Astrocyte (in vitro differentiated cells and primary cell): Measurements from ENCODE around the gene ZDHHC14.

Experiments used
- EZH2 ChIP-seq: IDR thresholded peaks from 2 replicates; pipeline ENCODE4 v1.6.1; 2012; ENCODE audit warnings: mild to moderate bottlenecking, low read length, inconsistent platforms; ENCODE audit not compliant: insufficient read depth
- TF ChIP-seq, protein P1 (sequence below): IDR thresholded peaks from 2 replicates; pipeline ENCODE4 v1.5.1; 2011; ENCODE audit warnings: low read depth, mild to moderate bottlenecking, inconsistent platforms, low read length, moderate library complexity; ENCODE audit not compliant: insufficient read depth

DNA sequence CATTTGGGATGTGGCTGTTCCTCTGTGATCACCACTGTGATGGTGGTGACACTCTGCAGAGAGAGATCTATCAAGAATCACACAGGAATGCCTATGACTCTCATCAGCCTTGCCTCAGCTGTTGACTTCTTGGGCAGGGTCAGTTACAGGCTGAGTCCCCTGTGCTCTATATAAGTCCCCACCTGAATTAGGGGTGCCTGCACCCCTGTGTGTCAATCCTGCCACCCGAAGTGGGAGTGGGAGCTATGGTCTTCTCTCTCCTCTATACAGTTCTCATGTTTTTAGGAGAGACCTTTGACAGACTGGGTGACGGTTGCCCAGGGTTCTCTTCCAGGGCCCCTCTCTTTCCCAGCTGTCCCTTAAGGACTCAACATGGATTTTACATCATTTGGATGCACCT lies 173.8 kb downstream of the ZDHHC14 start:
- TF ChIP-seq, protein P1, sequence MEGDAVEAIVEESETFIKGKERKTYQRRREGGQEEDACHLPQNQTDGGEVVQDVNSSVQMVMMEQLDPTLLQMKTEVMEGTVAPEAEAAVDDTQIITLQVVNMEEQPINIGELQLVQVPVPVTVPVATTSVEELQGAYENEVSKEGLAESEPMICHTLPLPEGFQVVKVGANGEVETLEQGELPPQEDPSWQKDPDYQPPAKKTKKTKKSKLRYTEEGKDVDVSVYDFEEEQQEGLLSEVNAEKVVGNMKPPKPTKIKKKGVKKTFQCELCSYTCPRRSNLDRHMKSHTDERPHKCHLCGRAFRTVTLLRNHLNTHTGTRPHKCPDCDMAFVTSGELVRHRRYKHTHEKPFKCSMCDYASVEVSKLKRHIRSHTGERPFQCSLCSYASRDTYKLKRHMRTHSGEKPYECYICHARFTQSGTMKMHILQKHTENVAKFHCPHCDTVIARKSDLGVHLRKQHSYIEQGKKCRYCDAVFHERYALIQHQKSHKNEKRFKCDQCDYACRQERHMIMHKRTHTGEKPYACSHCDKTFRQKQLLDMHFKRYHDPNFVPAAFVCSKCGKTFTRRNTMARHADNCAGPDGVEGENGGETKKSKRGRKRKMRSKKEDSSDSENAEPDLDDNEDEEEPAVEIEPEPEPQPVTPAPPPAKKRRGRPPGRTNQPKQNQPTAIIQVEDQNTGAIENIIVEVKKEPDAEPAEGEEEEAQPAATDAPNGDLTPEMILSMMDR: no peak
- TF ChIP-seq EZH2: no peak
